CD14-positive monocyte (primary cell): ENCODE results near the gene KCNK18. TPM values are rescaled to one million over a fixed set of nuclear protein-coding genes. Genes with fewer than 3 reads are reported as not detected.

ENCODE experiments used
- DNase-seq, 3 donors: peaks; one replicate each; pipeline ENCODE4 v3.0.0-alpha.2; 2011 to 2022
- H2AFZ ChIP-seq: 2 replicates; pipeline ENCODE4 v1.6.0; 2012; ENCODE audit warnings: mild to moderate bottlenecking, low read depth, low read length, inconsistent platforms; ENCODE audit not compliant: insufficient read depth, poor library complexity, severe bottlenecking
- H3K27ac ChIP-seq, 2 donors: 1 replicate in 1 of 2; 2 replicates in 1 of 2; pipeline ENCODE4 v1.5.1; 2012 to 2013; ENCODE audit warnings: low read length in 2 of 2, control low read depth in 1 of 2, inconsistent platforms in 1 of 2, low read depth in 1 of 2, mild to moderate bottlenecking in 1 of 2
- H3K27me3 ChIP-seq, 2 donors: one replicate each; pipeline versions ENCODE4 v1.6.0 to v1.6.1; 2011 to 2013; ENCODE audit warnings: low read length in 2 of 2; ENCODE audit not compliant: control insufficient read depth in 2 of 2, insufficient read depth in 2 of 2
- H3K36me3 ChIP-seq, 2 donors: replicated peaks in 1 of 2; 1 replicate in 1 of 2; 2 replicates in 1 of 2; pipeline versions ENCODE4 v1.5.1 to v1.6.1; 2012 to 2013; ENCODE audit warnings: low read length in 2 of 2, control low read depth in 1 of 2, inconsistent platforms in 1 of 2, mild to moderate bottlenecking in 1 of 2; ENCODE audit not compliant: insufficient read depth in 2 of 2, control insufficient read depth in 1 of 2
- H3K4me1 ChIP-seq, 2 donors: 1 replicate in 1 of 2; 2 replicates in 1 of 2; pipeline versions ENCODE4 v1.5.1 to v1.6.1; 2012 to 2013; ENCODE audit warnings: low read length in 2 of 2, control low read depth in 1 of 2, inconsistent platforms in 1 of 2, mild to moderate bottlenecking in 1 of 2, moderate library complexity in 1 of 2; ENCODE audit not compliant: insufficient read depth in 2 of 2, control insufficient read depth in 1 of 2
- H3K4me2 ChIP-seq: replicated peaks from 2 replicates; pipeline ENCODE3; 2012; ENCODE audit warnings: low read length, moderate library complexity, mild to moderate bottlenecking; ENCODE audit not compliant: poor library complexity, severe bottlenecking; ENCODE audit errors: extremely low read depth
- H3K4me3 ChIP-seq, 3 experiments: fragments of 200-600 bp in 1 of 3; sonication (generic) in 1 of 3; replicated peaks in 1 of 3; 1 replicate in 2 of 3; 2 replicates in 1 of 3; pipeline ENCODE4 v1.5.1; 2011 to 2013; ENCODE audit warnings: low read length in 3 of 3, mild to moderate bottlenecking in 3 of 3, control low read depth in 2 of 3, low read depth in 2 of 3, inconsistent platforms in 1 of 3, moderate library complexity in 1 of 3
- H3K79me2 ChIP-seq: 2 replicates; pipeline ENCODE4 v1.6.0; 2012; ENCODE audit warnings: mild to moderate bottlenecking, control low read depth, inconsistent platforms, low read length, moderate library complexity; ENCODE audit not compliant: insufficient read depth
- H3K9ac ChIP-seq: 2 replicates; pipeline ENCODE4 v1.6.0; 2017; ENCODE audit warnings: low read length, mild to moderate bottlenecking; ENCODE audit not compliant: insufficient read depth, poor library complexity, severe bottlenecking
- H3K9me3 ChIP-seq, 2 donors: replicated peaks in 1 of 2; 1 replicate in 1 of 2; 2 replicates in 1 of 2; pipeline versions ENCODE4 v1.5.1 to v1.6.1; 2012 to 2013; ENCODE audit warnings: low read length in 2 of 2, control low read depth in 1 of 2; ENCODE audit not compliant: control insufficient read depth in 1 of 2, insufficient read depth in 1 of 2
- H4K20me1 ChIP-seq: 2 replicates; pipeline ENCODE4 v1.6.0; 2012; ENCODE audit warnings: mild to moderate bottlenecking, low read length, control low read depth, moderate library complexity; ENCODE audit not compliant: insufficient read depth
- H3K27ac Mint-ChIP-seq, 7 donors: one replicate each; pipeline ENCODE4 v1.8.0; 2020; ENCODE audit warnings: mild to moderate bottlenecking in 7 of 7, mixed read lengths in 7 of 7, moderate library complexity in 6 of 7, inconsistent platforms in 2 of 7
- H3K27me3 Mint-ChIP-seq, 3 donors: one replicate each; pipeline ENCODE4 v1.8.0; 2021 to 2022; ENCODE audit warnings: low read depth in 3 of 3, mild to moderate bottlenecking in 3 of 3, mixed read lengths in 3 of 3, moderate library complexity in 3 of 3, inconsistent platforms in 1 of 3
- H3K36me3 Mint-ChIP-seq, 2 donors: one replicate each; pipeline ENCODE4 v1.8.0; 2020; ENCODE audit warnings: mixed read lengths in 2 of 2, inconsistent platforms in 1 of 2, mild to moderate bottlenecking in 1 of 2
- H3K4me1 Mint-ChIP-seq: one replicate; pipeline ENCODE4 v1.8.0; 2020; ENCODE audit warnings: mild to moderate bottlenecking, mixed read lengths
- H3K4me3 Mint-ChIP-seq, 2 donors: one replicate each; pipeline ENCODE4 v1.8.0; 2020; ENCODE audit warnings: mild to moderate bottlenecking in 2 of 2, mixed read lengths in 2 of 2, moderate library complexity in 1 of 2
- H3K9me3 Mint-ChIP-seq, 7 donors: one replicate each; pipeline ENCODE4 v1.8.0; 2020 to 2022; ENCODE audit warnings: mixed read lengths in 7 of 7, mild to moderate bottlenecking in 6 of 7, moderate library complexity in 6 of 7, inconsistent platforms in 2 of 7
- WGBS: methylation state at CpG from one replicate; pipeline ENCODE4 v1.1.5; 2013; ENCODE audit warnings: missing lambda C conversion rate; ENCODE audit not compliant: insufficient coverage; 5-methylcytosine and 5-hydroxymethylcytosine counted together
- intact Hi-C, 2 donors: fragments of 100-400 bp; cut with micrococcal nuclease; formaldehyde crosslinking; loops; one replicate each; pipeline versions ENCODE4 v1.15.0 to v1.15.1; 2023
- polyA plus RNA-seq, 3 donors: library from polyadenylated mRNA; depleted of rRNA in 1 of 3; unstranded in 2 of 3; stranded (reverse) in 1 of 3; fragments of 300-500 nt in 2 of 3; fragments of >200 nt in 1 of 3; fragmentation: Illumina TruSeq in 2 of 3; gene quantifications; 1 replicate in 2 of 3; 2 replicates in 1 of 3; pipeline ENCODE4 v1.2.3, GENCODE V29; 2012 to 2021
- TF ChIP-seq, protein P1 (sequence below): fragments of 200-600 bp; IDR thresholded peaks from one replicate; pipeline ENCODE4 v1.8.0; 2022; ENCODE audit warnings: antibody characterized with exemption, mild to moderate bottlenecking

Gene KCNK18
- polyA plus RNA-seq, 3 donors = not detected

DNA sequence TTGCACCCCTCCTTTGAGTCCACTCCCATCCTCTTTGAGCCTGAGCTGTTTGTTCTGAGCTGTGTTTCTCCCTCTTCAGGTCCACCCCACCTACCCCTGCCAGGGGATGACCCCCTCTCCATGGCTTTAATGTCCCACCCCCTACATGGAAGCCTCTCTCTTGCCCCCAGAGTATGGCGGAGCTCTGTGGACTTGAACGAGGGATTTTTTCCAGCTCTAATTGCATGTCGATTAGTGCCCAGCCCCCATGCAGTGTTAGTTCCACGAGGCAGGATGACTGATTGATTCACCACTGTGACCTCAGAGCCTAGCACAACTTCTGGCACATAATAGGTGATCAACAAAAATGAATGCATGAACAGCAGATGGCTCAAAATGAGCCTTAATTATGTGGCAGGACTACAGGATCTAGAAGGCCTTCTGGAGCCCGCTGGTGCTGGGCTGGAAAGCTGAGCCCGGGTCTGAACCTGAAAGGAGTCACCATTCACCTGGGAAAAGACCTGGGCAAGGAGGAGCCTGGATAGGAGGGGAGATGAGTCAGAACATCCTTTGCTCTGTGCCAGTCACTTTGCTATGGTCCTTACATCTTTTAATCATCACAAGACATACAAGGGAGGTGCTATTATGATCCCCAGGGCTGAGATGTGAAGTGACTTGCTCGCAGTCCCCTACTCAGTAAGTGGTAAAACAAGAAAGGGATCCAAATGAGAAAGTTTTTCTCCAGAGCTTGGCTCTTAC is 26.6 kb downstream of the KCNK18 start:
- Histone ChIP-seq H4K20me1 (no peaks in the 10 kb centered on the region), H3K79me2 (no peaks in the 10 kb centered on the region), H3K4me2 (no peak overlapping the region), H3K4me1 (no peaks in the 10 kb centered on the region), H3K9ac (no peak overlapping the region), H3K27me3 (peaks cover 0 to 3% of the 10 kb centered on the region in 2 donors), H3K9me3 (no peaks in the 10 kb centered on the region), H3K4me3 (no peak overlapping the region), H3K36me3 (no peaks in the 10 kb centered on the region), H2AFZ (no peak overlapping the region), H3K27ac (no peak overlapping the region)
- no peak for DNase-seq
- peaks cover 6 to 26% (median 11%) of the 10 kb centered on the region in 3 donors for H3K27me3 Mint-ChIP-seq
- H3K27ac Mint-ChIP-seq = no peak overlapping the region
- intact Hi-C loops = loop anchor here in 1 of 2 donors (10.0 kb wide), 1 partner anchor 101 kb away; no protein-coding TSS in a partner anchor
- H3K36me3 Mint-ChIP-seq = no peaks in the 10 kb centered on the region
- H3K9me3 Mint-ChIP-seq = peaks cover 0 to 2% (median 0%) of the 10 kb centered on the region in 7 donors
- WGBS = 93% methylated on average over 7 of the region's 7 CpGs
- TF ChIP-seq, protein P1, sequence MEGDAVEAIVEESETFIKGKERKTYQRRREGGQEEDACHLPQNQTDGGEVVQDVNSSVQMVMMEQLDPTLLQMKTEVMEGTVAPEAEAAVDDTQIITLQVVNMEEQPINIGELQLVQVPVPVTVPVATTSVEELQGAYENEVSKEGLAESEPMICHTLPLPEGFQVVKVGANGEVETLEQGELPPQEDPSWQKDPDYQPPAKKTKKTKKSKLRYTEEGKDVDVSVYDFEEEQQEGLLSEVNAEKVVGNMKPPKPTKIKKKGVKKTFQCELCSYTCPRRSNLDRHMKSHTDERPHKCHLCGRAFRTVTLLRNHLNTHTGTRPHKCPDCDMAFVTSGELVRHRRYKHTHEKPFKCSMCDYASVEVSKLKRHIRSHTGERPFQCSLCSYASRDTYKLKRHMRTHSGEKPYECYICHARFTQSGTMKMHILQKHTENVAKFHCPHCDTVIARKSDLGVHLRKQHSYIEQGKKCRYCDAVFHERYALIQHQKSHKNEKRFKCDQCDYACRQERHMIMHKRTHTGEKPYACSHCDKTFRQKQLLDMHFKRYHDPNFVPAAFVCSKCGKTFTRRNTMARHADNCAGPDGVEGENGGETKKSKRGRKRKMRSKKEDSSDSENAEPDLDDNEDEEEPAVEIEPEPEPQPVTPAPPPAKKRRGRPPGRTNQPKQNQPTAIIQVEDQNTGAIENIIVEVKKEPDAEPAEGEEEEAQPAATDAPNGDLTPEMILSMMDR = no peak
- H3K4me3 Mint-ChIP-seq = no peak overlapping the region
- H3K4me1 Mint-ChIP-seq = peaks cover 2% of the 10 kb centered on the region

DNA sequence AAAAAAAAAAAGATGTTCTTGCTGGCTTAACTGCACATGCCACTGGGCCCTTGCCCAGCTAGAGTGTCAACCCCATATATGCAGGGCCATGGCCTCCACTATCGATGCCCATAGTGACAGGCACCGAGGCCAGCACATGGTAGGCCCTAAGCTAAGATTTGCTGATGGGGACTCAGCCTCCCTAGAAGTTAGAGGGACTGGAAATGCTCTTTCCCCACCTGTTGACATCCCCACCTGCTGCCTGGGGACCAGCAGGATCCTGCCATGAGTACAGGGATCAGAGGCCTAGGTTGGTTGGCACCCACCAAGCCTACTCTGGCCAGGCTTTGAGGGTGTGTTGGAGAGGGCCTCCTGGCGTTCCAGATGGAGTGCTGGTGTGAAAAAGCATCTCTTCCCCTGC is 27.6 kb downstream of the KCNK18 start:
- no peak overlapping the region for H3K27ac ChIP-seq
- no peak overlapping the region for H2AFZ ChIP-seq
- H3K36me3 Mint-ChIP-seq = no peaks in the 10 kb centered on the region
- no peak overlapping the region for H3K4me2 ChIP-seq
- 100% methylated on average over 2 of the region's 3 CpGs for WGBS
- peaks cover 0 to 2% (median 0%) of the 10 kb centered on the region in 7 donors for H3K9me3 Mint-ChIP-seq
- H3K27ac Mint-ChIP-seq = no peak overlapping the region
- peaks cover 6 to 24% (median 6%) of the 10 kb centered on the region in 3 donors for H3K27me3 Mint-ChIP-seq
- peaks cover 2% of the 10 kb centered on the region for H3K4me1 Mint-ChIP-seq
- no peak for DNase-seq
- H3K9ac ChIP-seq = no peak overlapping the region
- intact Hi-C loops = loop anchor here in 1 of 2 donors (10.0 kb wide), 1 partner anchor 100 kb away; no protein-coding TSS in a partner anchor
- no peak overlapping the region for H3K4me3 ChIP-seq
- H3K4me3 Mint-ChIP-seq = no peak overlapping the region
- no peaks in the 10 kb centered on the region for H3K4me1 ChIP-seq
- no peaks in the 10 kb centered on the region for H3K36me3 ChIP-seq
- H3K79me2 ChIP-seq = no peaks in the 10 kb centered on the region
- no peaks in the 10 kb centered on the region for H3K9me3 ChIP-seq
- TF ChIP-seq, protein P1 = no peak
- H4K20me1 ChIP-seq = no peaks in the 10 kb centered on the region
- peaks cover 0 to 3% of the 10 kb centered on the region in 2 donors for H3K27me3 ChIP-seq
